ENCODE measurements around the gene PDPK1.
"Not testable (repeated sequence)": the region's sequence is repeated elsewhere in the genome, so short reads cannot be mapped to it uniquely, and the experiment has no call there.

PDPK1 gene

GRCh38 chr16:2586901-2587480, 49.2 kb downstream of the PDPK1 start:
- no peak for DNase-seq (ENCODE audit: low read depth in 1 of 2, low spot score in 1 of 2)

- DNase-seq (ENCODE audit: low read depth in 1 of 2, low spot score in 1 of 2) = no peak
Measured at GRCh38 chr16:2587891-2588565, 50.2 kb downstream of the PDPK1 start.

GRCh38 chr16:2591476-2592240, 53.8 kb downstream of the PDPK1 start:
- DNase-seq (ENCODE audit: low read depth in 1 of 2, low spot score in 1 of 2) = no peak

- no peak for DNase-seq (ENCODE audit: low read depth in 1 of 2, low spot score in 1 of 2)
Measured at GRCh38 chr16:2592786-2593185, 55.0 kb downstream of the PDPK1 start.

- no peak for DNase-seq (ENCODE audit: low read depth in 1 of 2, low spot score in 1 of 2)
Measured at GRCh38 chr16:2595393-2596205, 57.8 kb downstream of the PDPK1 start.

- no peak for DNase-seq (ENCODE audit: low read depth in 1 of 2, low spot score in 1 of 2)
Measured at GRCh38 chr16:2596747-2597559, 59.1 kb downstream of the PDPK1 start.

- no peak for DNase-seq (ENCODE audit: low read depth in 1 of 2, low spot score in 1 of 2)
Measured at GRCh38 chr16:2597560-2597902, 59.7 kb downstream of the PDPK1 start.

GRCh38 chr16:2598133-2598641, 60.4 kb downstream of the PDPK1 start:
- no peak for DNase-seq (ENCODE audit: low read depth in 1 of 2, low spot score in 1 of 2)

GRCh38 chr16:2598723-2599122, 60.9 kb downstream of the PDPK1 start:
- no peak for DNase-seq (ENCODE audit: low read depth in 1 of 2, low spot score in 1 of 2)

GRCh38 chr16:2599165-2599564, 61.3 kb downstream of the PDPK1 start:
- not testable (repeated sequence) for DNase-seq (ENCODE audit: low read depth in 1 of 2, low spot score in 1 of 2)

- not testable (repeated sequence) for DNase-seq (ENCODE audit: low read depth in 1 of 2, low spot score in 1 of 2)
Measured at GRCh38 chr16:2599785-2600184, 62.0 kb downstream of the PDPK1 start.

- DNase-seq (ENCODE audit: low read depth in 1 of 2, low spot score in 1 of 2) = not testable (repeated sequence)
Measured at GRCh38 chr16:2601301-2602025, 63.6 kb downstream of the PDPK1 start.

- not testable (repeated sequence) for DNase-seq (ENCODE audit: low read depth in 1 of 2, low spot score in 1 of 2)
Measured at GRCh38 chr16:2602175-2602574, 64.4 kb downstream of the PDPK1 start.

- peak; percentile 72 to 86 for DNase-seq (ENCODE audit: low read depth in 1 of 2, low spot score in 1 of 2)
Measured at GRCh38 chr16:2603165-2604015, 65.6 kb downstream of the PDPK1 start.

- DNase-seq (ENCODE audit: low read depth in 1 of 2, low spot score in 1 of 2) = not testable (repeated sequence)
Measured at GRCh38 chr16:2604016-2604369, 66.2 kb downstream of the PDPK1 start.

GRCh38 chr16:2606820-2607219, 69.0 kb downstream of the PDPK1 start:
- not testable (repeated sequence) for DNase-seq (ENCODE audit: low read depth in 1 of 2, low spot score in 1 of 2)

GRCh38 chr16:2609345-2609744, 71.5 kb downstream of the PDPK1 start:
- DNase-seq (ENCODE audit: low read depth in 1 of 2, low spot score in 1 of 2) = not testable (repeated sequence)

- DNase-seq (ENCODE audit: low read depth in 1 of 2, low spot score in 1 of 2) = no peak
Measured at GRCh38 chr16:2609827-2610470, 72.1 kb downstream of the PDPK1 start.

Measured in activated CD4-positive, alpha-beta T cell treated with anti-CD3 and anti-CD28 coated beads, Interleukin-2, amount 50 U/mL, for 24 hours (primary cell).